ENCODE measurements around the gene BABAM2.
"Not testable (repeated sequence)": the region's sequence is repeated elsewhere in the genome, so short reads cannot be mapped to it uniquely, and the experiment has no call there.

BABAM2 gene

GRCh38 chr2:27881815-27882583 is 8.5 kb upstream of the BABAM2 start:
- DNase-seq, result not testable (repeated sequence)

DNA sequence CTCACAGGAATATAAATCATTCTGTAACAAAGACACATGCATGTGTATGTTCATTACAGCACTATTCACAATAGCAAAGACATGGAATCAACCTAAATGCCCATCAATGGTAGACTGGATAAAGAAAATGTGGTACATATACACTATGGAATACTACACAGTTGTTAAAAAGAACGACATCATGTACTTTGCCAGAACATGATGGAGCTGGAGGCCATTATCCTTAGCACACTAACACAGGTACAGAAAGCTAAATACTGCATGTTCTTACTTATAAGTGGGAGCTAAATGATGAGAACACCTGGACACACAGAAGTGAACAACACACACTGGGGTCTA is 8.0 kb upstream of the BABAM2 start:
- not testable (repeated sequence) for DNase-seq

DNA sequence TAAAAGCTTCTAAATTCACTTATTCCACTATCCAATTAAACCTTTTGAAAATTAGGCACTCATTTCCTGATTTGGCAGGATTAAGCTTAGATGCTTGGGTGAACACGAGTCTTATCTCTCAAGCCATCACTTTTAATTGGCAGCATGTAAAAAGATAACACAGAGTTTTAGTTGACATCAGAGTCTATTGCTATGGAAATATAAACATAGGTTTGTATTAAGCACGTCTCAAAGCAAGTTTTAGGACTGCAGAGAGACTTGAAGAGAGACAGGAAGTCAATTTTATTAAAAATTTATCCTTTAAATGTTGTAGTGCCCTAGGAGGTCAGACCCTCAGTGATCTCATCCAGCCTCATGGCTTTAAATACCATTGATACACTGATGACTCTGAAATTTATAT is 5.9 kb upstream of the BABAM2 start:
- DNase-seq, result no peak

GRCh38 chr2:27885234-27885633 is 5.3 kb upstream of the BABAM2 start:
- peak; percentile 48 for DNase-seq

DNA sequence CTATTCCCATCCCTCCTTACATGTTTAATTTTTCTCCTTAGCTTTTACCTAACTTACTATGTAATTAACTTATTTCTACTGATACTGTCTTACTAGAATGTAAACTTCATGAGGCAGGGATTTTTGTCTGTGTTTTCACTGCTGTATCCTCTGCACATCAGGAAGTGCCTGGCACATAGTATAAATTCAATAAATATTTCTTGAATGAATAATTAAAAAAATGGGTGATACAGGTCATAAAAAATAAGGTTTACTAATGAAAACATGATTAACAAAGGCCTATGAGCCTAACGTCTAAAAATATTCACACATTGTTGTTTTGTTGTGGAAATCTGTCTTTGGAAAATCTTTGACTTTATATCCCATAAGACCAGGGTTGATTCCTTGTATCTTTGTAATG is 4.9 kb upstream of the BABAM2 start:
- peak; percentile 63 for DNase-seq

DNA sequence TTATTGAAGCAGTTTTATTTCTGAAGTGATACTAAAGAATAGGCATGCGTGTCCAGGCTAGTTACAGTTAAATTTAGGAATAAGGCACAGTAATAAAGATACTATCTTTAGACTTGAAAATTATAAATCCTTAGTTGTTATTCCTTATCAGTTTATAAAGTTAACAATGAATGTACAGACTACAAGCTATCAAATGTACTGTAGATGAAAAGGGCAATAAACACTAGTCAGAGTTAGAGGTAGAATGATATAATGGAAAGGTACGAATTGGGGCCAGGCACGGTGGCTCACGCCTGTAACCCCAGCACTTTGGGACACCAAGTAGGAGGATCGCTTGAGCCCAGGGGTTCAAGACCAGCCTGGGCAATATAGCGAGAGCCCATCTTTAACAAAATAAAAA is 4.2 kb upstream of the BABAM2 start:
- DNase-seq, result no peak

DNA sequence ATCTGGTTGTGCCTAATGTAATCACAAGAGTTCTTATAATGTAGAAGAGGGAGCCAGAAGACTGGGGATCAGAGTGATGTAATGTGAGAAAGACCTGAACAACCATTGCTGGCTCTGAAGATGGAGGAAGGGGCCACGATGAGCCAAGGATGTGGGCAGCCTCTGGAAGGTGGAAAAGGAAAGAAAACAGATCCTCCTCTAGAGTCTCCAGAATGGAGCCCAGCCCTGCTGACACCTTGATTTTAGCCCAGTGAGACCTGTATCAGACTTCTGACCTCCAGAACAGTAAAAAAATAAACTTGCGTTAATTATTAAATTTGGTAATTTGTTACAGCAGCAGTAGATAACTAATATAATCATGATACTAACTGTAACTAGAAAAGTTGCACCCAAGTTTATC is 3.4 kb upstream of the BABAM2 start:
- DNase-seq, result no peak

- no peak for DNase-seq
Measured at GRCh38 chr2:27887830-27888229, 2.7 kb upstream of the BABAM2 start.

- DNase-seq, result peak; percentile 81
Measured at GRCh38 chr2:27888790-27889189, 1.7 kb upstream of the BABAM2 start.

GRCh38 chr2:27889774-27890145 is 769 bp upstream of the BABAM2 start:
- DNase-seq, result no peak

GRCh38 chr2:27890924-27891672 is 569 bp downstream of the BABAM2 start:
- peak; percentile 63 for DNase-seq

DNA sequence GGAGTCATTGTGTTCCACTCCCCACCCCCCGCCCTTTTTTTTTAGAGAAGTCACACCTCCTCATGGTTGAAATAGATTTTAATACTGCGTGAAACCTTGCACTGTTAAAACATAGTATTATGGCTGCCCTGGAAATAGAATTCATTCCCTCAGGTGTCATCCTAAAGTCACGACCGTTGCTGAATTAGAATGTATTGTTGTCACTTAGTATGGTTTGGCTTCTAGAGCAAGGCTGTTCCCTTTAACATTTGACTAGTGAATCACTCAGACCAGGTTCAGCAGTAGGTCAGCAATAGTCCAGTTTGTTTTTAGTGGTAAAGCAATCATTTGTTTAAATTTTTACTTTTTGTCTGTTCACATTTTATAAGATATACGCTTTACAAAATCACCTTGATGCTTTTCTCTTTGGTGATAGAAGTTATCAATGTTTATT is 1.2 kb downstream of the BABAM2 start:
- no peak for DNase-seq

GRCh38 chr2:27893006-27893405 is 2.5 kb downstream of the BABAM2 start:
- DNase-seq, result no peak

- DNase-seq, result no peak
Measured at GRCh38 chr2:27897717-27898116, 7.2 kb downstream of the BABAM2 start.

DNA sequence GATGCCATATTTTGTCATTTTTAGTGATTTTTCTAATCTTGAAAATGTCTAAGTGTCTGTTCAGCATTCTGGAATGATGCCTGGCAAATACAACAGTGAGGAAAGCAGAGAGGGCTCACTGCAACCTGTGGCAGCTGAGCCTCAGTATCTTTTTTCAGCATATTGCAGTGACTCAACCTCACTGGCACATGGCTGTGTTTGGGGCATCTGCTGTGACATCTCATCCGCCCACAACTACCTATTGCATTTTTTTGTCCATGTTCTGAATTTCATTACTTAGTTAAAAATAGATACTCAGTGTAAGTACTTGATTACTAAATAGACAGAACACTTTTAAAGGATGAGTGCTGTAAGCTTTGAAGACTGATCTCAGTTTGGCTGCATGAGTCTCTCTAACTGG is 10.7 kb downstream of the BABAM2 start:
- DNase-seq, result no peak

GRCh38 chr2:27902098-27902497 is 11.6 kb downstream of the BABAM2 start:
- DNase-seq, result peak; percentile 31

GRCh38 chr2:27903018-27903417 is 12.5 kb downstream of the BABAM2 start:
- no peak for DNase-seq

DNA sequence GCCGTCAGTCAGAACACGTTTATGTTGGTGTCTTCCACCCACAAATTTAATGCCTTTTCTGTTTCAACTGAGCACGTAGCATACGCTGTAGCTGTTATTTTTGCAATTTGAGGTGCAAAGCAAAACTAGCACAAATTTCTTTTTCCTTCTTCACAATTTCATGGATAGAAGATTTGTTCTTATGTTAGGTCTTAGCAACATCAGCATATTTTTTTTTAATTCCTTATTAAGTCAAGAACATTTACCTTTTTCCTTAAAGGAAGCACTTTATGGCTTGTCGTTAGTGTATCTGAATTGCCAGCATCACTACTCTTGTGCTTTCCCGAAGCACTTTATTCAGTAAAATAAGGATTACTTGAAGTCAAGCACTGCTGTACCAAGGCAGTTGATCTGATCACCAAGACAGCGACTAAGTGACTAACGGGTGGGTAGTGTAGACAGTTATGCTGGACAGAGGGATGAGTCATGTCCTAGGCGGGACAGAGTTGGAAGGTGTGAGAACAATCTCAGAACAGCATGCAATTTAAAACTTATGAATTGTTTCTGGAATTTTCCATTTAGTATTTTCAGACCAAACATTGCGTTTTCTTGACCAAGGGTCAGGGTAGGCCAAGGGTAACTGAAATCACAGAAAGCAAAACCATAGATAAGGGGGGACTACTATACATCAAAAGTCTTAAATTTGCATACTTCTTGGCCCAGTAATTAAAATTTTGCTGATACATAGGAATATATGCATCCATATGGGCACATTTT is 13.3 kb downstream of the BABAM2 start:
- DNase-seq, result peak; percentile 68

- DNase-seq, result no peak
Measured at GRCh38 chr2:27904405-27904665, 13.8 kb downstream of the BABAM2 start.

GRCh38 chr2:27906074-27906473 is 15.5 kb downstream of the BABAM2 start:
- no peak for DNase-seq

DNA sequence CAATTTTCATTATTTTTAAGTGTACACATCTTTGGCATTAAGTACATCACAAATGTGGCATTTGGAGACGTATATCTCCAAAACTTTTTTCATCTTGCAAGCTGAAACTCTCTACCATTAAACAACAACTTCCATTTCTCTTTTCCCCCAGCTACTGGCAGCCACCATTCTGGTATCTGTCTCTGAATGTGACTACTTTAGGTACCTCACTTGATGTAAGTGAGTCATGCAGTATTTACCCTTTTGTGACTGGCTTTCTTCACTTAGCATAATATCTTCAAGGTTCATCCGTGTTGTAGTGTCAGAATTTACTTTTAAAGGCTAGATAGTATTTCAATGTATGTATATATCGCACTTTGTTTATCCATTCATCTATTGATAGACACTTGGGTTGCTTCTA is 17.0 kb downstream of the BABAM2 start:
- DNase-seq, result no peak

- DNase-seq, result no peak
Measured at GRCh38 chr2:27909901-27910300, 19.4 kb downstream of the BABAM2 start.

DNA sequence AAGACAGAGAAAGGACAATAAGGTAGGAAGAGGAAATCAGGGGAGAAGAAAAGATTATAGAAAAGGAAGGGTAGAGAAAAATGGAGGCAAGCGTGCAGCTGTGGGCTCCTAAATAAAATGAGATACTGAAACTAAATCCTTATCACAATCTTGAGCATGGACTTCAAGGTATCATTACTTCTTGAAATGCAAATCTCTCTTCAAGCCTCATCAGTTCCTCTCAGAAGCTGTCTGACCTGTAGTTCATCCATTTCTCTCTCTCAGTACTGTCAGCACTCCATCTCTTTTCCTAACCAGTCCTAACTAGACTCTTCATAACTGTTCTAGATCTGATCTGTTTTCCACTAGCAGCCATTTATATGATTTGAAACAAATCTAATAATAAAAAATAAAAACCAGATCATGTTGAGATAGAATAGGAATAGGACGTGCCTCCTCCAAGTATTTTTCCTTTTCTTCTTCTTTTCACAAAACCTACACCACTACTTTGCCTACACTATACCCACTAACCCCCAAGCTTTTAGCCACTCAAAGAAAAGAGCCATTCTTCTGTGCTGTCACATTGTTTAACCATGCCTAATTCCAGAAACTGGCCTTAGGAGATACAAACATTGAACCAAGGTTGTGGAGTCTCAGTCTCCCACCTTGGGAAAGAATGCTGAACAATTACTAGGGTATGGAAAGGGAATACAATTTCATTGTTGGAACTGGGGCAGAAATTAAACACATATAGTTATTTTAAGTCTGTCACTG is 21.1 kb downstream of the BABAM2 start:
- DNase-seq, result no peak
